C4-2B (cell line): ENCODE results near the gene SKI.

Experiments
- H3K27ac ChIP-seq: fragments of 450-650 bp; 2 replicates; pipeline ENCODE4 v1.5.1; 2017
- ZFX ChIP-seq: fragments of 450-650 bp; IDR thresholded peaks from 2 replicates; pipeline ENCODE4 v1.6.1; 2017
- TF ChIP-seq, protein P1 (sequence below): fragments of 450-650 bp; conservative IDR thresholded peaks from 2 replicates; pipeline ENCODE4 v1.5.1; 2017; ENCODE audit warnings: mild to moderate bottlenecking

SKI gene

DNA sequence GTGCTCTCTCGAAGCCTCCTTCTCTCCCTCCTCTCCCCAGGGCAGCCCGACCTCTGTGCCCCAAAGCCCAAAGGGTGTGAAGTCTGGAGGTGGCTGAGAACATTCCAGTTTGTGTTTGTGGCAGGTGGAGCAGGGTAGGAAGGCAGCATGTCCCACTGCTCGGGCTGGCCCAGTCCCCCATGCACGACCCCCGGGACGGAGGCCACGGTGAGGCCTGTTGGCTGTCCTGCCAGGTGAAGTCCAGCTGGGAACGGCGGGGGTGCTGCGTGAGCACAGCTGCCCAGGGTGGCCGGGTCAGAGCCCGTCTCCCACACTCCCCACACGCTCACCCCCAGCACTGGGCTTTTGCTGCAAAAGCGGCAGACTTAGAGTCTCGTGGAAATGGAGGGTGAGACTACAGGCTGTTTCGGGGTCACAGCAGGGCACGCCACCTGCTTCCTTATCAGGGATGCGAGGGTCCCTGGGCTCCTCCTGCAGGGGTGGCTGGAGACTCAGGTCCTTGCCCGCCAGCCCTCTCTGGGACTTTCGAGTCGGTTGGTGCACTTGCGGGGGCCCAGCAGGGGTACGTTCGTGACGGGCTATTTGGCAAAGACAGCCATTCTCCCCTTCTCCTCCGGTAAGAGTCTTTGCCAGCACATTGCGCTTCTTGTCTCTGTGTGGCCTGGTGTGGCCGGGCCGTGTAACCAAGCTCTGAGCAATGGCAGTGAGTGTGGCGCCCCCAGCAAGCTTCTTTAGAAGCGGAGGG is 123.0 kb downstream of the SKI start:
- TF ChIP-seq, protein P1, sequence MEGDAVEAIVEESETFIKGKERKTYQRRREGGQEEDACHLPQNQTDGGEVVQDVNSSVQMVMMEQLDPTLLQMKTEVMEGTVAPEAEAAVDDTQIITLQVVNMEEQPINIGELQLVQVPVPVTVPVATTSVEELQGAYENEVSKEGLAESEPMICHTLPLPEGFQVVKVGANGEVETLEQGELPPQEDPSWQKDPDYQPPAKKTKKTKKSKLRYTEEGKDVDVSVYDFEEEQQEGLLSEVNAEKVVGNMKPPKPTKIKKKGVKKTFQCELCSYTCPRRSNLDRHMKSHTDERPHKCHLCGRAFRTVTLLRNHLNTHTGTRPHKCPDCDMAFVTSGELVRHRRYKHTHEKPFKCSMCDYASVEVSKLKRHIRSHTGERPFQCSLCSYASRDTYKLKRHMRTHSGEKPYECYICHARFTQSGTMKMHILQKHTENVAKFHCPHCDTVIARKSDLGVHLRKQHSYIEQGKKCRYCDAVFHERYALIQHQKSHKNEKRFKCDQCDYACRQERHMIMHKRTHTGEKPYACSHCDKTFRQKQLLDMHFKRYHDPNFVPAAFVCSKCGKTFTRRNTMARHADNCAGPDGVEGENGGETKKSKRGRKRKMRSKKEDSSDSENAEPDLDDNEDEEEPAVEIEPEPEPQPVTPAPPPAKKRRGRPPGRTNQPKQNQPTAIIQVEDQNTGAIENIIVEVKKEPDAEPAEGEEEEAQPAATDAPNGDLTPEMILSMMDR = no peak
- no peak for TF ChIP-seq ZFX
- H3K27ac ChIP-seq = no peak overlapping the region

GRCh38 chr1:2351723-2352122 is 123.6 kb downstream of the SKI start:
- H3K27ac ChIP-seq = no peak overlapping the region
- TF ChIP-seq, protein P1 = no peak
- TF ChIP-seq ZFX = no peak

DNA sequence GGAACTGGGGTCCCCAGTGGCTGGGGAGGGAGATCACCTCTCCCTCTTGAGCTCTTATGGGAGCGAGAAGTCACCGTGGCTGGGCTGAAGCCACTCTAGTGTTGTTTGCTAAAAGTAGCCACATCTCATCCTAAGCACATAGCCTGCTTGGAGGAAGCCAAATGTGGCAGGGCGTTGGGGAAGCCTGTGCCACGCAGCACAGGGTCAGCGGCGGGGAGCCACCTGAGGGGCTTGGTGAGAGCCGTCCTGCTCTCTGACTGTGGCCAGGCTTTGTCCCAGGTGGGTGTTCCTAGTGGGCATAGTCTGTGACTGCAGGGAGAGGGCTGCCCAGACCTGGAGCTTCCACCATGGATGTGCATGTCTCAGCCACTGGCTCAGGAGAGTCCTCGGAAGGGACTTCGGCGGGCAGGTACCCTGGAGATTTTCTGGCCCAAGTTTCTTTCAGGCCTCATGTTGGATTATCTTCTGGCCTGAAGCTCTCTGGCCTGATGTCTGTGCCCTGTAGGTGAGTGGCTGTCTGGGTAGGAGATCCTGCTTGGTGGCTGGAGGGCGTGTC is 124.3 kb downstream of the SKI start:
- no peak for TF ChIP-seq ZFX
- TF ChIP-seq, protein P1 = no peak
- H3K27ac ChIP-seq = no peak overlapping the region

DNA sequence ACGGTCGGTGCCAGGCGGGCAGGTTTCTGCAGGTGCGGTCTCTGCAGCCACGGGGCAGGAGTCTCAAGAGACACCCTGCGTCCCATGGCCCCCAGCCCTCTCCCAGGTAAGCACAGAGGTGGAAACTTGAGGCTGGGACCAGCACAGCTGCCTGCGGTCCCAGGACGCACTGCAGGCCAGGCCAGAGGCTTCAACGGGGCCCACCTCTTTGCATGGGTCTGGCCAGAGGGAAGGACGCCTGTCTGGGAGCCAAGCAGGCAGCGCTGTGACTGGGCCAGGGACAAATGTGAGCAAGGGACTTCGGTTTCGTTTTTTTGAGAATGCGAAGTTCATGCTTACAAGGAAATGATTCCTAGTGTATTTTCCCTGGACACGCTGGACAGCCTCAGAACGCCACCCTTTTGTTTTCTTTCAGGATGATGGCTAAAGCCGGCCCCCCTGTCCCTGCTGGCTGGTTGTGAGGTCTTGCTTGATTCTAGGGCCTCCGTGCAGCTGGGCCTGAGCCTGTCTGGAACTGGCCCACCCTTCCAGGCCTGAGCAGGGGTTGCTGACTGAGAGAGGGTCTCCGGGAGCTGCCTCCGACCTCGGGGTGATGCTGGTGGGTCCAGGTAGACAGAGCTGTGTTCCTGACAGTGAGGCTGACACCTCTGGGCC is 124.9 kb downstream of the SKI start:
- TF ChIP-seq, protein P1 = no peak
- no peak for TF ChIP-seq ZFX
- no peak overlapping the region for H3K27ac ChIP-seq

DNA sequence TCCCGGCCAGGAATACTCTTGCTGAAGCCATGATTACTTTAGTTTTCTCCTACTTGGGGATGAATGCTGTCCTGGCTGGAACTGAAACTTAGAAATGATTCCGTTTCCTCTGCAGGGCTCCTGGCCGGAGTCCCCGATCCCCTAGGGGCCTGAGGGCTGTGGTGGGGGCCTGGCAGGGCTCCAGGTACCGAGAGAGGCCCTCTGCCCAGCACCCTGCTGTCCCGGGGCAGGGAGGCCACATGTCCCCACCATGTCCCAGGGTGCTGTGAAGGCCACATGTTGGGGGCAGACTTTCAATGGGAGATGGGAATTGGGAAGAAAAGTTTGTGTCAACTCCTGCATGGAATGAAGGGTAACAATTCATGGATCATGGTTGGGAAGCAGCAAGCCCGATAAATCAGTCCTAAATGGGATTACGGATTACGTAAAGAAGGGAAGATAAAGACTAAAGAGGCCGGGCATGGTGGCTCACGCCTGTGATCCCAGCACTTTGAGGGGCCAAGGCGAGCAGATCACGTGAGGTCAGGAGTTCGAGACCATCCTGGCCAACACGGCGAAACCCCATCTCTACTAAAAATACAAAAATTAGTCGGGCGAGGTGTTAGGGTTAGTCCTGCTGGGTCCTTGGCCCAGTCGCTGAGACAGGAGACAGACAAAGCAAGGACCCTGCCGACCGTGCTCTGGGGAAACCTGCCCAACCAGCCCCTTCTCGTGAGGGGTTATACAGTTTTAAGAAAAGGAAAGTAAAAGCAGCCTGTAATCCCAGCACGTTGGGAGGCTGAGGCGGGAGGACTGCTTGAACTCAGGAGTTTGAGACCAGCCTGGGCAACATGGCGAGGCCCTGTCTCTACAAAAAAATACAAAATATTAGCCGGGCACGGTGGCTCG is 125.7 kb downstream of the SKI start:
- no peak overlapping the region for H3K27ac ChIP-seq
- TF ChIP-seq ZFX = no peak
- TF ChIP-seq, protein P1 = no peak

DNA sequence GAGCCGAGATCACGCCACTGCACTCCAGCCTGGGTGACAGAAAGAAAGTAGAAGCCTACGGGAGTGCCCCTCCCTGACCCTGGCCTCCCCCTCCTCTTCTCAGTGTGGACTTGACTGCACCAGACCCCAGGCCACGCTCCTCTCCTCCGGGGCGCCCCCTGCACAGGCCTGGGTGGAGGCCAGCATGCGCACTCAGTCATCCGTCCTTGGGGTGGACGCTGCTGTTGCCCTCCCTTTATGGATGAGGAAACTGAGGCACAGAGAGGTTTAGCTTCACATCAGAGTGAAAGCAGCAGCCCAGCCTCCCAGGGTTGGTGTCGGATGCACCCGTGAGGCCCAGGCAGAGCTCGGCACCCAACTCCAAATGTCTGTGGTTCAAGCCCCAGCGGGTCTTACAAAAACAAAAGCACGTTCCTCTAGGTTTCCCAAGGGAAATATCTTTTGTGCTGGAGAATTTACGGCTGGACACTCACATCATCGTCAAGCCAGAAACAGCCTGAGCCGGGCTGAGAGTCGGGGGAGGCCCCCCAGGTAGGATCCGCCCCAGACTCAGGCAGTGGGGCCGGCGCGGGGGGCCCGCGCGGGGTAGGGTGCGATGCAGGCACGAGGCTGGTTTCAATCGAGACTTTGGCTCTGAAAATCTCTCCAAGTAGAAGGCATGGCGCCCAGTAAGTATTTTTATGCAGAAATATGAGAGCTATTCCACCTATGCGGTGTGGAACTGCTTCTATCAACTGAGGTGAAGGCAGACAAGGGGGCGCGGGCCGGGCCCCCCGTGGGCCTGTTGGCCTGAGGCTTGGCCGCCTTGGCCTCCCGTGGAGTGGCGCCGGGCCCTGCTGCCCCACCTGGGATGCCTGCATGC is 126.6 kb downstream of the SKI start:
- TF ChIP-seq, protein P1 = no peak
- TF ChIP-seq ZFX = no peak
- no peak overlapping the region for H3K27ac ChIP-seq
